AG04449 (cell line): ENCODE measurements around the gene DNAJC7.
A peak's percentile ranks its signal among the peaks of the same experiment; 100 is the strongest.

Experiments
- CTCF ChIA-PET: fragments of 350-600 bp; formaldehyde crosslinking; extraction: SDS; loops from one replicate; lab custom pipeline; 2021; ENCODE audit warnings: antibody characterized with exemption; lab: Yijun Ruan, JAX
- POLR2A ChIA-PET: fragments of 400-600, 350-600 bp; formaldehyde crosslinking; extraction: SDS; loops from one replicate; lab custom pipeline; 2020; ENCODE audit warnings: antibody characterized with exemption, inconsistent platforms; lab: Yijun Ruan, JAX
- DNase-seq: peaks from one replicate; pipeline ENCODE4 v3.0.0-alpha.2; 2010; ENCODE audit warnings: low read depth, low spot score
- H3K4me3 ChIP-seq: 2 replicates; pipeline ENCODE4 v1.5.1; 2011; ENCODE audit warnings: low read depth, mild to moderate bottlenecking, control low read depth, low read length
- CTCF ChIP-seq: IDR thresholded peaks from one replicate; pipeline ENCODE4 v1.5.1; 2011; ENCODE audit warnings: mild to moderate bottlenecking, moderate library complexity, low read length, control low read depth, inconsistent platforms; ENCODE audit not compliant: insufficient read depth; ENCODE audit errors: missing control alignments

Gene DNAJC7

DNA sequence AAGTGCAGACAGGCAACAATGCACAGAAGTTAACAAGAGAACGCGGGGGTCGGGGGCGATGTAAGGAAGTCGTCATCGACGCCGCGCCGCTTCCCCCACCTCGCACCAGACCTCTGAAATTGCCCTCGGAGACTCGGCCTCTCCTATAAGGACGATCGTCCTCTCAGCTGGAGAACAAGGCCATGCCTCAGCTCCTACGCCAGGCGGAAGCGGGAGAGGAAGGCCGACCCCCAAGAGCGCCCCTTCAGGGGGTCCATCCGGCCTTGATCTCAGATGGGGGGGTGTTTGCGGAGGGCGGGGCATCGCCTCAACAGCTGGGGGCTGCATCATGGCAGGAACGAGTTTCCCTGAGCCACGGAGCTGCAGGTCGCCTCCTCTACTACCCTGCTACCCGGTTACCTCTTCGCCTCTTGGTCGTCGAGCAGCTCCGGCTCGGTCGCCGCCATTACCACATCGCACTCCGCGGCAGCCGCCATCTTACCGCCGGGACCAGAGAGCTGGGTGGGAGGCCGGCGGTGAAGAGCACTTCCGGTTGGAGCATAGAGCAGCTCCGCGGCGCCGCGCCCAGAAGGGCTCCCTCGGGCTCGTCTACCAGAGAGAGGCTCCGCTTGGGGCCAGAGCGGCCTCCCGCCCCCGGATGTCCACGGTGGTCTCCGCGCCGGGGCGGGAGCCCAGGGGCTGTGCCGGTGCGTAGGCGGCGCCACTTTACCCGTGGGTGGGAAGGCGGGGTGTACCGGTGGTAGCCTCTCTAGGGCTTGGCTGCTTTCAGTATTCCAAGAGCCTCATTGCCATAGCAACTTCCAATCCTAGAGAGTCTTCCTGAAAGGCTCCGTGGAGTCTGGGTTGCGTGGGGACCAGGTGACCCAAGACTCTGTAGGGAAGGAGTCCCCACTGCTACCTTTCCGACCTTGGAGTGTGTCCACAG lies at the start of gene DNAJC7:
Gene DNAJC7, minus strand, starts transcription at position 499 of the 925 bp plus-strand sequence. Its CDS starts 23 bp downstream, at position 476.
- DNase-seq, result no peak

GRCh38 chr17:42065201-42065600 lies 48.0 kb upstream of the DNAJC7 start:
- no peak for DNase-seq
- TF ChIP-seq CTCF, result no peak
- POLR2A ChIA-PET, result no interaction called here
- CTCF ChIA-PET, result interaction anchor here (0.8 to 4.8 kb wide), 21 partner anchors 9 to 115 kb away, joined by 3 to 43 read pairs (median 6); partner anchors contain the start of genes DHX58, KAT2A, KCNH4 and NKIRAS2
- no peak overlapping the region for H3K4me3 ChIP-seq

More for the DNA sequence above, at the start of gene DNAJC7:
- CTCF ChIA-PET, result interaction anchor here (0.7 to 20.7 kb wide), 17 partner anchors 8 to 591 kb away, joined by 3 to 451 read pairs (median 3); partner anchors contain the start of genes CNP, DHX58, HSPB9 and KAT2A
- TF ChIP-seq CTCF, result no peak
- POLR2A ChIA-PET, result interaction anchor here (0.7 to 3.0 kb wide), 8 partner anchors 9 to 206 kb away, joined by 3 to 15 read pairs (median 4); partner anchors contain the start of genes CNP and DHX58
- peak within 1 kb of the TSS; percentile 99 for H3K4me3 ChIP-seq

DNA sequence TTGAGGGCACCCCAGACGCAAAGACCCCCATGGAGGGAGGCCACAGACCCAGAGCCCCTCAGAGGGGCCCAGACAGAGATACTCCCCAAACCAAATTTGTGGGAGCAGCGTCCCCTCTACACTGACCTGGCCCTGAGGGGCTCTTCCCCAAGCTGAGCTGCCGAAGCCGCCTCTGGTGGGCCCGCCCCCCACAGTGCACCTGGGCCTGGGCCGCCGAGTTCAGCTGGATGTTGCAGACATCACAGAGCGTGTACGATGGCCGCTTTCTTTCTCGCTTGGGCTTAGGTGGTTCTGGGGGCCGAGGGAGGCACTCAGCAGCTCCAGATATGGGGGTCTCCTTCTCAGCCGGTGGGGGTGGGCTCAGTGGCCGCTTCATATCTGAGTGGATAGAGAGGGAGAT lies 45.4 kb upstream of the DNAJC7 start:
- no peak for DNase-seq
- H3K4me3 ChIP-seq, result no peak overlapping the region
- ChIA-PET CTCF (interaction anchor here (1.5 to 2.3 kb wide), 2 partner anchors 23 to 37 kb away, joined by 6 to 7 read pairs; no protein-coding TSS in a partner anchor), POLR2A (no interaction called here)
- TF ChIP-seq CTCF, result no peak

DNA sequence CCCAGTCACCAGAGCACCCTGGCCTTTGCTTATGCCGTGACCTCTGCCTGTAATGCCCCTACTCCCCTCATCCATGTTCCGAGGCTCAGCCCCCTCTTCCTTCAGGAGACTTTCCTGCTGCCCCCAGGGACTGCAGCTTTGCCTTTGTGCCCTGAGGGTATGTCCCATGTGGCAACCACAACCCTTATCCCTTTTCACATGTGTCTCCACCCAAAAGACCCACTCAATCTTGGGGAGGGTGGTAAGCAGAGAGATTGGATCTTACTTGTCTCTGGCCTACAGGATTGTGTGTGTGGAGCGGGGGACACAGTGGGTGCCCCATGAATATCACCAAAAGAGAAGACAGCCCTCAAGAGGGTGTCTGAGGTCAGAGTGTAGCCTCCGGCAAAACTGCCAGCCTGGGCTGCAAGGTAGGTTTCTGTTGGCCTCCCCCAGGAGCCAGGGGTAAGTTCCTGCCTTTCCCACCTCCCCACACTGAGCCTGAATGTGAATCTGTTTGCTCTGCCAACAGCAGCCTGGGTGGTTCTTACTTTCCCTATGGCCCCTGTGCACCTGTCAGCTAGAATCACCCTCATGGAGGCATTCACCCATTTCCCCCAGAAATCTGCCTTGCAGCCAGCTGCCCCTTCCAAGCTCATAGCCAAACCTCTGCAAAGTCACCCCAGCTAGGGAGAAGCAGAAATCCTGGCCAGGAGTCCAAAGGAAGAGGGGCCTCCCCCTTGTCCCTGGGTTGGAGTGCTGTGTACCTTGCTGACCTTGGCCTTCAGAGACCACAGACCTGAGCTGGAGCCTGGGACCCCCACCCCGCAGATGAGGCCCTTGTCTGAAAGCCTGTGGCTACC lies 44.6 kb upstream of the DNAJC7 start:
- no peak for TF ChIP-seq CTCF
- CTCF ChIA-PET, result interaction anchor here (1.0 to 2.3 kb wide), 3 partner anchors 36 to 99 kb away, joined by 3 to 7 read pairs (median 6); no protein-coding TSS in a partner anchor
- DNase-seq, result no peak
- POLR2A ChIA-PET, result no interaction called here
- no peak overlapping the region for H3K4me3 ChIP-seq

GRCh38 chr17:42060231-42060630 lies 43.0 kb upstream of the DNAJC7 start:
- no peak for DNase-seq
- ChIA-PET POLR2A (no interaction called here), CTCF (interaction anchor here (0.7 to 3.3 kb wide), 4 partner anchors 8 to 42 kb away, joined by 3 to 12 read pairs (median 4); no protein-coding TSS in a partner anchor)
- no peak overlapping the region for H3K4me3 ChIP-seq
- TF ChIP-seq CTCF, result no peak
